ENCODE measurements around the gene CCDC28A.

CCDC28A gene

GRCh38 chr6:138796771-138797170 is 23.2 kb downstream of the CCDC28A start:
- no peak for DNase-seq

- DNase-seq = no peak
These were observed 24.4 kb downstream of the CCDC28A start for GRCh38 chr6:138797806-138798446.

GRCh38 chr6:138800377-138801150 is 27.0 kb downstream of the CCDC28A start:
- no peak for DNase-seq

GRCh38 chr6:138803331-138803730 is 29.8 kb downstream of the CCDC28A start:
- peak; percentile 73 for DNase-seq

GRCh38 chr6:138803861-138804260 is 30.3 kb downstream of the CCDC28A start:
- peak; percentile 38 for DNase-seq

- DNase-seq = peak; percentile 67
These were observed 31.6 kb downstream of the CCDC28A start for GRCh38 chr6:138805016-138805765.

- DNase-seq = no peak
These were observed 33.3 kb downstream of the CCDC28A start for GRCh38 chr6:138806889-138807288.

- no peak for DNase-seq
These were observed 36.1 kb downstream of the CCDC28A start for GRCh38 chr6:138809677-138810076.

GRCh38 chr6:138811866-138812265 is 38.3 kb downstream of the CCDC28A start:
- DNase-seq = no peak

- DNase-seq = peak; percentile 90
These were observed 40.7 kb downstream of the CCDC28A start for GRCh38 chr6:138814179-138814834.

- peak; percentile 66 for DNase-seq
These were observed 41.7 kb downstream of the CCDC28A start for GRCh38 chr6:138815221-138815620.

- peak; percentile 87 for DNase-seq
These were observed 42.4 kb downstream of the CCDC28A start for GRCh38 chr6:138815797-138816528.

GRCh38 chr6:138817799-138818198 is 44.2 kb downstream of the CCDC28A start:
- peak; percentile 42 for DNase-seq

- DNase-seq = no peak
These were observed 45.1 kb downstream of the CCDC28A start for GRCh38 chr6:138818496-138819194.

- no peak for DNase-seq
These were observed 48.0 kb downstream of the CCDC28A start for GRCh38 chr6:138821519-138821918.

GRCh38 chr6:138824482-138825144 is 51.0 kb downstream of the CCDC28A start:
- DNase-seq = no peak

GRCh38 chr6:138830248-138830647 is 56.7 kb downstream of the CCDC28A start:
- DNase-seq = no peak

- DNase-seq = no peak
These were observed 58.6 kb downstream of the CCDC28A start for GRCh38 chr6:138832182-138832581.

GRCh38 chr6:138833816-138834539 is 60.4 kb downstream of the CCDC28A start:
- DNase-seq = peak; percentile 98

- no peak for DNase-seq
These were observed 63.7 kb downstream of the CCDC28A start for GRCh38 chr6:138837246-138837645.
